ENCODE measurements around the gene KIRREL3. TPM values are rescaled to one million over a fixed set of nuclear protein-coding genes. Genes with fewer than 3 reads are reported as not detected.

Gene KIRREL3
- total RNA-seq, 1 donor from 2014 or later, result 2.1 TPM

GRCh38 chr11:126951465-126951864 lies 49.1 kb downstream of the KIRREL3 start:
- no peak for DNase-seq

GRCh38 chr11:126949066-126949891 lies 51.3 kb downstream of the KIRREL3 start:
- no peak for DNase-seq

- no peak for DNase-seq
These were observed 52.0 kb downstream of the KIRREL3 start for GRCh38 chr11:126948563-126948962.

GRCh38 chr11:126945319-126945718 lies 55.3 kb downstream of the KIRREL3 start:
- DNase-seq, result no peak

- no peak for DNase-seq
These were observed 57.3 kb downstream of the KIRREL3 start for GRCh38 chr11:126943316-126943715.

GRCh38 chr11:126942146-126942545 lies 58.4 kb downstream of the KIRREL3 start:
- DNase-seq, result no peak

- DNase-seq, result no peak
These were observed 61.0 kb downstream of the KIRREL3 start for GRCh38 chr11:126939552-126939951.

- no peak for DNase-seq
These were observed 61.9 kb downstream of the KIRREL3 start for GRCh38 chr11:126938718-126939117.

- no peak for DNase-seq
These were observed 70.3 kb downstream of the KIRREL3 start for GRCh38 chr11:126930091-126930841.

- no peak for DNase-seq
These were observed 71.2 kb downstream of the KIRREL3 start for GRCh38 chr11:126929179-126930061.

GRCh38 chr11:126927623-126928022 lies 72.9 kb downstream of the KIRREL3 start:
- no peak for DNase-seq

- DNase-seq, result no peak
These were observed 74.2 kb downstream of the KIRREL3 start for GRCh38 chr11:126926376-126926791.

- no peak for DNase-seq
These were observed 75.1 kb downstream of the KIRREL3 start for GRCh38 chr11:126925321-126926093.

GRCh38 chr11:126924376-126925040 lies 76.1 kb downstream of the KIRREL3 start:
- no peak for DNase-seq

GRCh38 chr11:126920833-126921232 lies 79.7 kb downstream of the KIRREL3 start:
- DNase-seq, result no peak

GRCh38 chr11:126919147-126919823 lies 81.3 kb downstream of the KIRREL3 start:
- no peak for DNase-seq

- no peak for DNase-seq
These were observed 82.0 kb downstream of the KIRREL3 start for GRCh38 chr11:126918556-126918955.

GRCh38 chr11:126917531-126918204 lies 82.9 kb downstream of the KIRREL3 start:
- DNase-seq, result no peak

GRCh38 chr11:126915430-126915829 lies 85.1 kb downstream of the KIRREL3 start:
- DNase-seq, result no peak

- DNase-seq, result no peak
These were observed 85.6 kb downstream of the KIRREL3 start for GRCh38 chr11:126914941-126915340.
